Head of caudate nucleus (tissue), 42 donors: ENCODE measurements around the gene RNF151.
"Not testable (repeated sequence)": the region's sequence is repeated elsewhere in the genome, so short reads cannot be mapped to it uniquely, and the experiment has no call there.

Source experiments
- DNase-seq, 42 donors: peaks; one replicate each; pipeline versions ENCODE4 v3.0.0 to v3.0.0-alpha.2; 2020 to 2021; ENCODE audit warnings: mixed read lengths in 7 of 42
- intact Hi-C: fragments of 100-400 bp; cut with DNase I; formaldehyde crosslinking; loops from one replicate; pipeline ENCODE4 v1.15.0; 2022

Gene RNF151

DNA sequence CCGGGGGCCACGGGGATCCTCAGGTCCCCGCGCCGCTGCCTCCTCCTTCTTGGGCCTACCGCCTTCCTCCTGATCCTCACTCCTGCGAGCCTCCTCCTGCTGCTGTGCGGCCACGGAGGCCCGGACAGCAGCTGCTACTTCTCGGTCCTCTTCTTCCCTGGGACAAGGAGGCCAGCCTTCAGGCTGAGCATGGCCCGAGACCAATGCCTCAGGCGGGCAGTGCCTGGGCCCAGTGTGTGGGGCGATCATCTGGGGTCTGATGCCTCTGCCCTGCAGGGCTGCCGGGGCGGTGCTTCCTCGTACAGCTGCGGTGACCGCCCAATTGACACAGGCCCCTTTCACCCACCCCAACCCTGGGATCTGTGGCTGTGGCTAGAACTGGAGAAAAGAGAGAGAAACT is 34.4 kb downstream of the RNF151 start:
- DNase-seq, result no peak
- intact Hi-C loops, result no loop called here

- DNase-seq, result no peak
- intact Hi-C loops, result no loop called here
These were observed 35.0 kb downstream of the RNF151 start for GRCh38 chr16:2001456-2002355.

DNA sequence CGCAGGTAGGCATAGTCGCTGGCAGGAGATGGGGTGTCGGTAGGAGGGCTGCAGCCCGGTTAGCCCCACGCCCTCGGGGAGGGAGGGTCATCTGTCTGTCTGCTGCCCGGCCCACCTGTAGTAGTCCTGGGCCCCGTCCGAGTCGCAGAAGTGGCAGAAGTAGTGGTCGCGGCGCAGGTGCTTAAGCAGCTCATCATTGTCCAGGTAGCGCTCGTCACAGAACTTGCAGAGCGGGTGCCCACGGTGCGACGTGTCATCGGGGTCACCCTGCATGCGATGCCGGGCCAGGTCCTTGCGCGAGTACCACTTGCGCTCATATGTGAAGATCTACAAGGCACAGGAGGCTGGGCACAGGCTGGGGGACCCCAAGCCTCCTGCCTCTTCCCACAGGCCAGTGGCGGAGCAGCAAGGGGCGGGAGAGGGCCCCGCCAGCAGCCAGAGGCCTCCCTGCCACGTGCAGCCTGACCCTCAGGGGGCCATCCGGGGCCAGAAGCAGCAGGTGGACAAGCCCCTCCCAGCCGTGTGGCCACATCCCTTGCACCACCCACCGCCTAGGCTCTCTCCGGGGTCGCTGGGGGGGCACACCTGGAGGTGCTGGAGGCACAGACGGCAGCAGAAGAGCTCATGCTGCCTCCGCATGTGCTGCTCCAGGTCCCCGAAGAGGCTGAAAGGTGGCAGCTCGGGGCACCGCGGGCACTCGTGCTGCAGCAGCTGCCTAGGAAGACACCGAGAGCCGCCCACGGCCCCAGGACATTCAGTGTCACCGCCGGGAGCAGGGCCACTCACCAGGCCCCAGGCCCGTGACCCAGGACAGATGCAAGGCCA is 36.0 kb downstream of the RNF151 start:
- DNase-seq, result no peak
- intact Hi-C loops, result no loop called here

DNA sequence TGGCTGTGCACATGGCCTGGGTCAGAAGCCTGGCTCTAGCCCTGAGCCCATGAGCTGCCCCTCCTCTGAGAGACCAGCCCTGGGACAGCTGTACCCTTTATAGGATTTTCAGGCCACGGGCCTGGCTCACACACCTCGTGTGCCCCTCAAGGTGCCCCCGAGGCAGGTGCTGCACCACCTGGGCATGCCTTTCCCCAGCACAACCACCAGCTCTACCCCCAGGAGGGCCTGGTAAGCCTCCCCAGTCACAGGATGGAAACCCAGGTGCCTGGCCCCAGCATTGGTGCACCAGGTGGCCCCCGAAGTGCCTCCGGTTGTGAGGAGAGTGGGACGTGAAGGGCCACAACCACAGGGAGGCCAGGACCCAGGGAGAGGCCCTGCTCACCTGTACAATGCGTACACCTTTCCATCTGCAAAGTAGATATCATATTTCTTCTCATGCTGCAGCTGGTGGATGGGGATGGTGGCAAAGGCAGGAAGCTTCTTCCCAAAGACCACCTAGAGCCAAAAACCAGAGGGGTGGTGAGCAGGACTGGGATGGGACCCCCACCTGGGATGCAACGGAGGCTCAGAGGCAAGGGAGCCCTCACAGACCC is 36.7 kb downstream of the RNF151 start:
- intact Hi-C loops, result no loop called here
- no peak for DNase-seq

DNA sequence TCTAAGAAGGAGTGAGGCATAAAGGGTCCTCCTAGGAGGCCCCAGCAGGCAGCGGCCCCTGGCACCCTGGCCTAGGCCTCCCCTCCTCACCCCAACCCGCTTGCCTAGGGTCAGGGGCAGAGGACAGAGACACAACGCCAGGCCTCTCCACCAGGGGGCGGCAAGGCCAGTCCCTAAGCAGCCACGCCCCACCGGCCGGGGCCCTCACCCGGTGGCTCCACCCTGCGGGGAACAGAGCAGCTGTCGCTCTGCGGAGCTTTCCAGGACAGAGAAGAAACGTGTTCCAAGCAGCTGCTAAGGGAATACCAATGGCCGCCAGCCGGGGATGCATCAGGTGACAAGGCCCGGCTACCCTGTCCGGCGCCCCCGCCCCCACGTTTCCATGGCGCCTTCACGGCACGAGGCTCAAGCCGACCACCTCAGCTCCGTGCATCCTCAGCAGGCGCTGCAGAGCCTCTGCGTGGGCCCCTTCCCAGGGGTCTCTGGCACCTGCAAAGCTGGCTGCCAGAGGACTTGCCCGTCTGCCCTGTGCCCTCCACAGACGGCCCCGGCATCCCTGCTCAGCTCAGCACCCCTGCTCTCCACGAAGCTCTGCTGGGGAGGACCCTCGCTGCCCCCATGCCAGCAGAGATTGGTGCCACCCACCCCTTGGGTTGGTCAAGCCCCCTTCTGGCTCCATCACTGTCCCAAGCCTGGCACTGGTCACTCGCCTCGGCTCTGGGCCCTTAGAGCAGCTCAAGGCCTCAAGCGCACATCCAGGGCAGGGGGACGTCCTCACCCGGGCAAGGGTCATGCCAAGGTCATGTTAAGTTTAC is 37.4 kb downstream of the RNF151 start:
- DNase-seq, result peak in 41 of 42 donors; percentile 42 to 90 (median 77)
- intact Hi-C loops, result no loop called here

GRCh38 chr16:2004795-2005517 is 38.3 kb downstream of the RNF151 start:
- DNase-seq, result no peak
- intact Hi-C loops, result no loop called here

- intact Hi-C loops, result no loop called here
- DNase-seq, result peak in 1 of 42 donors; percentile 16
These were observed 39.0 kb downstream of the RNF151 start for GRCh38 chr16:2005646-2006045.

- intact Hi-C loops, result no loop called here
These were observed 39.7 kb downstream of the RNF151 start for GRCh38 chr16:2006317-2006716.

GRCh38 chr16:2007081-2007836 is 40.6 kb downstream of the RNF151 start:
- intact Hi-C loops, result no loop called here
- no peak for DNase-seq

More at GRCh38 chr16:2006317-2006716, 39.7 kb downstream of the RNF151 start:
- no peak for DNase-seq

- intact Hi-C loops, result no loop called here
- DNase-seq, result no peak
These were observed 41.4 kb downstream of the RNF151 start for GRCh38 chr16:2008009-2008526.

GRCh38 chr16:2008631-2009163 is 42.0 kb downstream of the RNF151 start:
- DNase-seq, result no peak
- intact Hi-C loops, result no loop called here

DNA sequence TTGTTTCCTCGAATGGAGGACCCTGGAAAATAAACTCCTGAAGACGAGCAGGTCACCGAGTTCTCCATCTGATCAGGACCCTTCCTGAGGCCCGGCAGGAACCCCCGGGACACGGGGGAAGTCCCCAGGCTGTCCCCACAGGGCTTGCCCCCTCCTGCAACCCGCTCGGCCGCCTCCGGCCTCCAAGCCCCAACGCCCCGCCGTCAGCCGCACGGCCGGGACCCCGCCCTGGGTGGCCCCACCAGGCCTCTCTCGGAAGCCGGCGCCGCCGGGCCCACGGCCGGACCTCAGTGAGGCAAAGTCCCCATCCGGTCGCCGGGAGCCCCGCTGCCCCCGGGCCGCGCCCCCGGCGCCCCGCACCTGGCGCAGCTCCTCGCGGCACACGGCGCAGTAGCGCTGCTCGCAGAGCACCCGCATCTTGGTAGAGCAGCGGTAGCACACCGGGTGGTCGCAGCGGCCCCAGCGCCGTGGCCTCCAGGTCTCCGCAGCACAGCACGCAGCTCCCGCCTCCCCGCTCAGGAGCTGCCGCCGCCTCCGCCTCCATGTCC is 42.6 kb downstream of the RNF151 start:
- DNase-seq, result peak in 1 of 42 donors; percentile 28
- intact Hi-C loops, result no loop called here

DNA sequence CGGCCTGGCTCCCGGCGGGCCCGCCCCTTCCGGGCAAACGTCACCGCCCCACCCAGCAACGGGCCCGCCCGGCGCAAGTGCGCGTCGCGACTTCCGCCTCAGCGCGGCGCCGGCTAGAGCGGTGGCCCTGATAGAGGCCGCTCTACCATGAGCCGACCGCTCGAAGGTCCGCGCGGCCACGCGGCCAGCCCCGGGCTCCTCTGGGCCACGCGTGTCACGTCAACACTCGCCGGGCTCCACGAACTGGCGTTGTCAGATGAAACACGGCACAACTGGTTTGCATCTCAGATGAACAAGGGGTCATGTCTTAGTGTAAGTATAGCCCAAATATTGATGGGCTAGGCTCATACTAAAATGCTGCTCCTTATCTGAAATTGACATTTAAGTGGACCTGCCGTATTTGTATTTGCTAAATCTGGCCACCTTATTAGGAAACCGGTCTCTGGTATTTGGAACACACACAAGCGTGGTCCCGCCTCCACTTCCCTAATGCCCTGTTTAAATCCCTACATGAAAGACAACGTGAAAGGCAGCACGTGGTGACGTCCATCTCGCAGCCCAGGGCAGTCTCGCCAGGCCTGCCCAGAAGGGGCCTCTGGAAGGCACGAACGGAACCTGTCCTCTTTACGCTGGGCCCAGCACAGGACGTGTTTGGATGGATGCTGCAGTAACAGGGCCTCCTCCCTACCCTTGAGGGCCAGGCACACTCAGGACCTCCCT is 43.3 kb downstream of the RNF151 start, which contains the start of gene ZNF598:
ZNF598 (minus strand) TSS at position 31 of the 720 bp plus-strand sequence.
- DNase-seq, result peak; percentile 49 to 93 (median 86)
- intact Hi-C loops, result no loop called here

DNA sequence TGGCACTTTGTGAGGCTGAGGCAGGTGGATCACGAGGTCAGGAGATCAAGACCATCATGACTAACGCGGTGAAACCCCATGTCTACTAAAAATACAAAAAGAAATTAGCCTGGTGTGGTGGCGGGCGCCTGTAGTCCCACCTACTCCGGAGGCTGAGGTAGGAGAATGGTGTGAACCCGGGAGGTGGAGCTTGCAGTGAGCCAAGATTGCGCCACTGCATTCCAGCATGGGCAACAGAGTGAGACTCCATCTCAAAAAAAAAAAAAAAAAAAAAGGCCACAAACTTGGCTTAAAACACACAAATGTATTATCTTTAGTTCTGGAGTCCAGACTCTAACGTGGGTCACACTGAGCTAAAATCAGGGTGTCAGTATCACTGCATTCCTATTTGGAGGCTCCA is 45.1 kb downstream of the RNF151 start:
- intact Hi-C loops, DNase-seq: not testable (repeated sequence)

DNA sequence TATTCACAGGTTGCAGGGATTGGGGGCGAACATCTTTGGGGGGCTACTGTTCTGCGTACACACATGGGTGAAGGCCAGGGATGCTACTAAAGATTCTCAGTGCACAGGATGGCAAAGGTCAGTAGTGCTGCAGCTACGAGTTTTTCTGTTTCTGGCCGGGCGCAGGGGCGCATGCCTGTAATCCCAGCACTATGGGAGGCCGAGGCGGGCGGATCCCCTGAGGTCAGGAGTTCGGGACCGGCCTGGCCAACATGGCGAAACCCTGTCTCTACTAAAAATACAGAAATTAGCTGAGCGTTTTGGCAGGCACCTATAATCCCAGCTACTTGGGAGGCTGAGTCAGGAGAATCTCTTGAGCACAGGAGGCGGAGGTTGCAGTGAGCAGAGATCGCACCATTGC is 46.9 kb downstream of the RNF151 start:
- intact Hi-C loops, result no loop called here
- DNase-seq, result no peak
